HuH-7.5 (cell line): ENCODE results near the gene PLA2G15.

Experiments used
- DNase-seq: peaks from one replicate; pipeline ENCODE4 v3.0.0; 2011; ENCODE audit warnings: low spot score

PLA2G15 gene

DNA sequence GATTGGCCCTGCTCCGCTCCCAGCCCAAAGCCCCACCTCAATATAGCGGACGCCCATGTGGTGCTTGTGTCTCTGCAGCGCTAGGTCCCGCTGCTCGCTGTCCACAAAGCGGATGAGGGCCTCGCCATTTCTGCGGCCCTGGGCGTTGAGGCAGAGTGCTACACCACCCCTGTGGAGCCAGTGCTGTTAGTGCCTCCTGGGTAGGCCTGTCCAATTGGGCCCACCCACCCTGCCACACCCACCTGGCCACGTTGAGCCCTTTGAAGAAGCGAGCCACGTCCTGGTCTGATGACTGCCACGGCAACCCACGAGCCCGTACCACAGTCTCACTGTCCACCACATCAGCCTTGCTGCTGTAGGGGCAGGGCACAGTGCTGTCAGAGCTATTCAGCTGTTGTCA, 12.8 kb upstream of the PLA2G15 start:
- DNase-seq: no peak

DNA sequence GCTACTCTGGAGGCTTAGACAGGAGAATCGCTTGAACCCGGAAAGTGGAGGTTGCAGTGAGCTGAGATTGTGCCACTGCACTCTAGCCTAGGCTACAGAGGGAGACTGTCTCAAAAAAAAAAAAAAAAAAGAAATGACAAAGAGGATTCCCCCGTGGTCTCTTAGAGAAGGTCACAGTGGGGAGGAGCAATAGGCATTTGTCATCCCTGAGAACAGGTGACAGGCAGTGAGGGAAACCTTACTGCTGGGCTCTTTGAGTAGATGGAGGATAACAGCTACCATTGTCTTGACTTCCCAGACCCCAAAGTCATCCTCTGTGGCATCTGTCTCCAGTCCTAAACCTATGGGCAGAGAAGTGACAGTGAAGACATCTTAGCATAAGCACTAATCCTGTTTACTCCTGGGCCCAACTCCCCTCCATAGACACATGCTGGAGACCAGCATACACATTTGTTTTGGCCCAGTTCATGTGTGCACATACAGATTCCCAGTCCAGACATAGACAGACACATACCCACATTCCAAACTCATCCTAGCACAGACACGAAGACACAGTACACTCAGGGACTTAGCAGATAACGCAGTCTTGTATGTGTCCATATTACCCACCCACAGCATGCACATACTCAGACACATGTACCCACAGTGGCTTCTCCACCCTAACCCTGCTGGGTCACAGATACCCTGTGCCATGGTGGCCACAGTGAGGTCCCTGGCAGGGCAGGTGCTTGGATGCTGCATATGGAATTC, 11.9 kb upstream of the PLA2G15 start:
- DNase-seq: no peak

DNA sequence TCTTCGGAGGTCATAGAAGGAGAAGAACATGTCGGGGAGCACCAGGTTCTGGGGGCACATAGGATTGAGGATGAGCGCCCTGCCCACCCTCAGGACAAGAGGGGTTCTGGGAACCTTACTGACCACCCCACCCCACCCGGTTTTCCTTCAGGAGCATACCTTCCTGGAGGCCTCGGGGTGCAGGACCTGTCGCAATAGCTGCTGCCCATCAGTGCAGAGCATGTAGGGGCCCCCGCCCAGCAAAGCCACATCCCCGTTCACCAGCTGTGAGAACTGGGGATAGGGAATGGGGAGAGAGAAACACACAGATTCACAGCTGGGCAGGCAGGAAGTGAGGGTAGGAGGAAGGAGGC, 11.4 kb upstream of the PLA2G15 start:
- DNase-seq: no peak

DNA sequence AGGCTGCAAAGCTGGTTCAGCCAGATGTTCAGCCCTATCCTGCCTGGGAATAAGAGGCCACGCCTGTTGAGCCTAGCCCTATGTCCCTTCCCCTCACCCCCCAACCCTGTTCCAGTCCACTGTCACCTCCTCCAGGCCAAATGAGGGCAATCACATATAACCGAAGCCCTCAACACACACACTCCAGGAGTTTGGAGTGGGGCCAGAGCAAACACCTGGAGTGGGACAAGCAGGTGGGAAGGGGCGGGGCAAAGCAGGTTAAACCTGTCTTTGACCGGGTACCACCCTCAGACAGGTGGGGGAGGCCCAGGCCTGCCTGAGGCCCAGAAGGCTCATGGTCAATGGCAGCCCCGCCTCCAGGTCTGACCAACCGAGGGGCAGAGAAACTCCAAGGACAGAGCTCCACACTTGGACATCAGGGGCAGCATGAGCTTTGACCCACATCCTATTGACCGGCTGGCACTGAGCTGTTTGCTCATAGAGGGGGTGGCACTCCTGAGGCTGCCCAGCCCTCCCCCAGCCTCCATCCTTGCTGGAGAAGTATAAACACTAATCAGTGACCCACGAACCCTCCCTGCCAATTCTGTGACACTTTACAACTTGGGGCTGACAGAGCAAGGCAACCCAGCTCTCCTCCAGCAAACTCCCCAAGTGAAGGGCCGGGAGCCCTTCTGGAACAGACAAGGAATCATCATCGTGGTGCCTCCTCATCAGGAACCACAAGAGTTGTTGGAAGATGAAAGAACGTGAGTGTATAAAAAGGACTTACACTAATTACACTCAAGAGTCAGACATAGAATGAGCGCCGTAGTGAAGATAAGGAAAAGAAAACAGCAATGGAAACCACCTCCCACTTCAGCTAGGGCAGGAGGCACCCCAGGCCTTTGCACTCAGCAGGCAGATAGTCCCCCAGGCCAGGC, 10.7 kb upstream of the PLA2G15 start:
- no peak for DNase-seq

- DNase-seq: no peak
Observed at GRCh38 chr16:68235108-68235886, 9.9 kb upstream of the PLA2G15 start.

DNA sequence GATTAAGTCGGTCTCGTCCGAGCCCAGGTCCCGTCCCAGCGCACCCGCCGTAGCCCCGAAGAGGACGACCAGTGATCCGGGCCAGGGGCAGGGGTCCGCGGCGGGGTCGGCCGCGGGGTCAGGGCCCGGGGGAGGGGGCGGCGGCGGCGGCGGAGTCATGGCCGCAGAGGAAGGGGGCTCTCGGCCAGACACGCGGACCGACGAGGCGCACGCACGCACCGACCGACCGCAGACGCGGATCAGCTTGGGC, 9.4 kb upstream of the PLA2G15 start, which contains the start of gene ESRP2:
TSS of gene ESRP2 (minus strand) at position 241 of the 250 bp plus-strand sequence. CDS start at position 159, 82 bp downstream.
- no peak for DNase-seq

DNA sequence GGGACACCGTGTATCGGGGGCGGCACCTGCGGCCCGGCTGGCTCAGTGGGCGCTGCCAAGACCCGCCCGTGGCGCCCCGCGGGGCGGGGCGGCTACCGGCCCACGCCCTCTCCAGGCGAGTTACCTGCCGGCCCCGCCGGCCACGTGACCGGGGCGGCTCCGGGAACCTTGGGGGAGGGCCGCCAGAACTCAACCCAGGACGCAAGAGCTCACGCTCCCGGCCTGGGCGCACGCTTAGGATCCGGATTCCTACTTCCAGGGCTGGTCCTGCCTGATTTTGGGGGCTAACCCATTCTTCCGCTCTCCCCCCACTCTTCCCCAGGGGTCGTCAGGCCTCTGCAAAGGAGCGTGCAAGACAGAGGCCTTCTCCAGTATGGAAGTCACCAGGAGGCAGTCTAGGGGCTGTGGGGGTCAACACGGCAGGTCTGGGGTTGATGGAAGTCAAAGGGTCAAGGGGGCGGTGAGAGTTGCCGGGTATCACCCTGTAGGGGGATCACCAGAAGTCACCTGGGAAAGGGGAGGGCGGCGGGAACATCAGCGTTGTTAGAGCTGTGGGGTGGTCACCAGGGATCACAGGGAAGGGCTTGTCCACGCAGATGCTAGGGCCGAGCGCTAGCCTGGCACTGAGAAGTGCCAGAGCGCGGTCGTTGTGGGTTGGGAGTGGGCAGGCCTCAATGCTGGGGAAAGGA, 8.9 kb upstream of the PLA2G15 start:
- DNase-seq: peak; percentile 80

- DNase-seq: no peak
Observed at GRCh38 chr16:68236826-68237242, 8.3 kb upstream of the PLA2G15 start.

GRCh38 chr16:68237243-68238028, 7.7 kb upstream of the PLA2G15 start:
- DNase-seq: peak; percentile 97

- no peak for DNase-seq
Observed at GRCh38 chr16:68238029-68238345, 7.2 kb upstream of the PLA2G15 start.

GRCh38 chr16:68242085-68242484, 3.1 kb upstream of the PLA2G15 start:
- DNase-seq: no peak

DNA sequence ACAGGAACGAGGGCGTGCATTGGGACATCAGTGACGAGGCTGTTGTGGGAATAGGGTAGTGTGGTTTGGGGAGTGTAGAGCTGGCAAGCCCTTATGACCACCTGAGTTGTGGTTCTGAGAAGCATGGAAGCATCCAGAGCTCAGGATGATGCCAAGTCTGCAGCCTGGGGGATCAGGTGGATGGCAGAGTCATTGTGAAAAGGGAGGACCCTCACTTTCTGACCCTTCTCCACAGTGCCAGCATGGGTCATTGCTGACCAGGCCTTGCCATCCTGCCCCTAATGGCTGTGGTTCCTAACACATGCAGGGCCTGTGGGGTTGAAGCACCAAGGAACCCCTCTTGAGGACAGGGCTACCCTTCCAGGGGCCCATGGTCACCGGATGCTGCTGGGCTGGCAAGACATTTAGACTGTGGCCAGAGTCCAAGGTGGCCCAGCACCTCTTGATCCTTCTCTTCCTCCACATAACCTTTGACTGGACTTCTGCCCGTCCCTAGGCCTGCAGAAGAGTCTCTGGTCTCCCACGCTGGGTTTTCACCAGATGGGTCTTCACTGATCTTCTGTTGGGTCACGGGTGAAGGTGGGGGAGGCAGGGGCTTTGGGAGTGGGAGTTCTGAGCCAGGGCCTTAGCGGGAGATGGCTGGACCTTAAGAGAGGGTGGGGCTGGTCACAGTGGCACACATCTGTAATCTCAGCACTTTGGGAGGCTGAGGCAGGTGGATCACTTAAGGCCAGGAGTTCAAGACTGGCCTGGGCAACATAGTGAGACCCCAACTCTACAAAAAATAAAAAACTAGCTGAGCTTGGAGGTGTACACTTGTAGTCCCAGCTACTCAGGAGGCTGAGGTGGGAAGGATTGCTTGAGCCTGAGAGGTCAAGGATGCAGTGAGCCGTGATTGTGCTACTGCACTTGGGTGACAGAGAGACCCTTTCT, 2.0 kb upstream of the PLA2G15 start:
- DNase-seq: no peak

DNA sequence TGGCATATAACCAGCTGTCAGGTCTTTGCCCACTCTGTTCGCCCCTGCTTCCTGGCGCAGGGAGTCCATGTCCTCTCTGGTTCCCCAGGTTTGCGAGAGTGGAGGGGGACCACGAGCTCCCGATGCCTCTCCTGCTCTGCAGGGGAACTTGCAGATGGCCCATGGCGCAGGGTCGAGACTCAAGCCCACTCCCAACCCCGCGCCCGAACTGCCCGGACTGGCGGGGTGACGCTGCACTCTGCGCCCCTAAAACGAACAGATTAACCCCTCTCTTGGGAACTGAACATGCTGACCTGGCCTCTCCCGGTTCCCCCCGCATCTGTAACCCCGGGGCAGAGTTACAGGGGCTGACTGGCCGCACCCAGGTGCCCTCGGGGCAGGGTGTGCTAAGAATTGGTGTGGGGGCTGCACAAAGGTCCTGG, 681 bp upstream of the PLA2G15 start:
- no peak for DNase-seq

GRCh38 chr16:68246121-68246520, 948 bp downstream of the PLA2G15 start:
- no peak for DNase-seq

GRCh38 chr16:68246666-68247065, 1.5 kb downstream of the PLA2G15 start:
- no peak for DNase-seq

DNA sequence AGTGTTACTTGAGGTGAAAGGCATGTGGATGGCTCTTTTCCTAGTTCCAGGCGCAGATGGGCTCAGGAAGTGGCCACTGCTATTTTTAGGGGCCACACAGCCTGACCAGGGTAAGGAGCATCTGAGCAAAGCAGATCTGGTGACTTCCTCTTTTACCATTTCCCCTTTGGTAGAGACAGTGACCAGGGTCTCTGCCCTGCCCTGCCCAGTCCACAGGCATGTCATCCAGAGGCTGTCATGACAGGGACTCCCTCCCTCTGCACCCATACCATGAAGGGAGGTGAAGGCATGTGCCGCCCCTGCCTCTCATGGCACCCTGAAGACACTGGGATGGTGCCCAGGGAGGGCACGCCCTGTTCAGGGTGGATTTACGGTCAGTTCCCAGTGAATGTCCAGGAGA, 2.2 kb downstream of the PLA2G15 start:
- no peak for DNase-seq

DNA sequence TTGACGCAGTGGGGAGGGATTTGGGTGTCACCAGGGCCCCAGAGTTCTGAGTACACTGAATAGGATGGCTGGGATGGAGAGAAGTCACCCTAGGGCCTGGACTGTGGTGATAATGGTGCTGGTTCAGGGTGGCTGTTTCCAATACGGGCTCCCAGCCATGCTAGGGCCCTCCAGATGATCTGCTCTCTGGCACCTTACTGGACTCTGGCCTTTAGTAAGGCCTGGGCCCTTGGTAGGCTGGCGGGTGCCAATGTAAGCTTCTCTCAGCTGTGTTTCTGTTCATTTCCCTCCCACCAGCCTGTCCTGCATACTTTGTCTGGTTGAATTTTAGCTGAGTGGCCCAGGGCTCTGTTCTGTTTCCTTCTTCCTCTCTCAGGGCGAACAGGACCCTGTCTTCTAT, 2.8 kb downstream of the PLA2G15 start:
- DNase-seq: no peak

DNA sequence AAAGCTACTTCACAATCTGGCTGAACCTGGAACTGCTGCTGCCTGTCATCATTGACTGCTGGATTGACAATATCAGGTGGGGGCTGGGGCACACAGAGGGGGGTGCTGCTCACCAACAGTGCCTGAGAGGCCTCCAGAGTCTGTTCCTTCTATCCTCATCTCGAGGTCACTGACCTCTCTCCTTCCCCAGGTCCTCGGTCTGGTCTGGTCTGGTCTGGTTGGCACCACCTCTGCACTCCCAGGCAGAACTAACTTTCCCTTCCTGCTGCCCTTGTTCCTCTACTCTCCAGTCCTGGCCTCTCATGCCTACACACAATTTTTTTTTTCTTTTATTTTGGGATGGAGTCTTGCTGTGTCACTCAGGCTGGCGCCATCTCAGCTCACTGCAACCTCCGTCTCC, 4.2 kb downstream of the PLA2G15 start:
- DNase-seq: no peak

GRCh38 chr16:68250951-68251350, 5.8 kb downstream of the PLA2G15 start:
- no peak for DNase-seq

DNA sequence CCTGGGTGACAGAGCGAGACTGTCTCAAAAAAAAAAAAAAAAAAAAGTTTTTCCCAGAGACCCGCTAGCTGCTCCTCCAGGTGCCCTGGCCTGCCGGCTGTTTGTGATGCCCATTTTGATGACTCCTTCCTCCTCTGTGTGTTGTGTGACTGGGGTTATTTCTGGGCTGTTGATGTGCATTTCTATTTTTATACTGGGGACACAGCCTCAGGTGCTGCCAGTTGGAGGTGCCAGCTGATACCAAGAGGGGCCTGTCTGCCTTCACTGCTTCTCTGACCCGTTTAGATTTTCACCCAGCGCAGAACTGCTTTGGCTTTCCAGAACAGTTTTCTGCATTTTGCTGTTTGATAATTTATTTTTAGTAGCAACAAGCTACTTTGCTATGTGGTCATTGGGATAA, 6.7 kb downstream of the PLA2G15 start:
- no peak for DNase-seq
